Measurements from ENCODE around the gene DBX1.
"Not testable (repeated sequence)": the region's sequence is repeated elsewhere in the genome, so short reads cannot be mapped to it uniquely, and the experiment has no call there.

DBX1 gene

GRCh38 chr11:20204681-20205080 is 44.4 kb upstream of the DBX1 start:
- H3K4me2 ChIP-seq: no peak overlapping the region

GRCh38 chr11:20203831-20204230 is 43.6 kb upstream of the DBX1 start:
- Histone ChIP-seq H3K4me1 (ENCODE audit: low read depth, poor library complexity, severe bottlenecking) (no peaks in the 10 kb centered on the region), H3K4me2 (no peak overlapping the region), H3K27me3 (ENCODE audit: insufficient read depth, low read depth) (no peaks in the 10 kb centered on the region), H3K79me2 (ENCODE audit: insufficient read depth, low read depth) (no peaks in the 10 kb centered on the region), H3K9ac (no peak overlapping the region), H3K4me3 (IDR thresholded peaks at IDR 0.05; ENCODE audit: insufficient read depth, low read depth, low read length) (no peak overlapping the region), H4K20me1 (ENCODE audit: insufficient read depth) (no peaks in the 10 kb centered on the region), H3K36me3 (ENCODE audit: insufficient read depth) (no peaks in the 10 kb centered on the region), H2AFZ (ENCODE audit: low read depth) (no peak overlapping the region), H3K27ac (no peak overlapping the region)
- TF ChIP-seq CTCF (conservative IDR thresholded peaks at IDR 0.05; ENCODE audit: low read depth, low read length): no peak

More at GRCh38 chr11:20204681-20205080, 44.4 kb upstream of the DBX1 start:
- no peak for TF ChIP-seq CTCF (conservative IDR thresholded peaks at IDR 0.05; ENCODE audit: low read depth, low read length)
- Histone ChIP-seq H2AFZ (ENCODE audit: low read depth) (no peak overlapping the region), H4K20me1 (ENCODE audit: insufficient read depth) (no peaks in the 10 kb centered on the region), H3K4me1 (ENCODE audit: low read depth, poor library complexity, severe bottlenecking) (no peaks in the 10 kb centered on the region), H3K27me3 (ENCODE audit: insufficient read depth, low read depth) (no peaks in the 10 kb centered on the region), H3K9ac (no peak overlapping the region), H3K79me2 (ENCODE audit: insufficient read depth, low read depth) (no peaks in the 10 kb centered on the region), H3K36me3 (ENCODE audit: insufficient read depth) (no peaks in the 10 kb centered on the region), H3K4me3 (IDR thresholded peaks at IDR 0.05; ENCODE audit: insufficient read depth, low read depth, low read length) (no peak overlapping the region), H3K27ac (no peak overlapping the region)

GRCh38 chr11:20201231-20201630 is 41.0 kb upstream of the DBX1 start:
- Histone ChIP-seq H3K4me1 (ENCODE audit: low read depth, poor library complexity, severe bottlenecking) (peaks cover 17% of the 10 kb centered on the region), H3K79me2 (ENCODE audit: insufficient read depth, low read depth) (no peaks in the 10 kb centered on the region), H3K4me2 (no peak overlapping the region), H4K20me1 (ENCODE audit: insufficient read depth) (no peaks in the 10 kb centered on the region), H3K36me3 (ENCODE audit: insufficient read depth) (no peaks in the 10 kb centered on the region), H3K4me3 (IDR thresholded peaks at IDR 0.05; ENCODE audit: insufficient read depth, low read depth, low read length) (no peak overlapping the region), H3K9ac (no peak overlapping the region), H3K27ac (no peak overlapping the region), H3K27me3 (ENCODE audit: insufficient read depth, low read depth) (no peaks in the 10 kb centered on the region), H2AFZ (ENCODE audit: low read depth) (no peak overlapping the region)
- no peak for TF ChIP-seq CTCF (conservative IDR thresholded peaks at IDR 0.05; ENCODE audit: low read depth, low read length)

GRCh38 chr11:20200331-20200955 is 40.2 kb upstream of the DBX1 start:
- not testable (repeated sequence) for H3K79me2 ChIP-seq (ENCODE audit: insufficient read depth, low read depth); H3K4me3 ChIP-seq (IDR thresholded peaks at IDR 0.05; ENCODE audit: insufficient read depth, low read depth, low read length); H4K20me1 ChIP-seq (ENCODE audit: insufficient read depth); H3K27me3 ChIP-seq (ENCODE audit: insufficient read depth, low read depth); H3K27ac ChIP-seq; H3K36me3 ChIP-seq (ENCODE audit: insufficient read depth); H2AFZ ChIP-seq (ENCODE audit: low read depth); H3K9ac ChIP-seq; H3K4me2 ChIP-seq
- peaks cover 17% of the 10 kb centered on the region for H3K4me1 ChIP-seq (ENCODE audit: low read depth, poor library complexity, severe bottlenecking)

GRCh38 chr11:20197881-20198280 is 37.6 kb upstream of the DBX1 start:
- Histone ChIP-seq H3K4me1 (ENCODE audit: low read depth, poor library complexity, severe bottlenecking) (peaks cover 17% of the 10 kb centered on the region), H3K4me3 (IDR thresholded peaks at IDR 0.05; ENCODE audit: insufficient read depth, low read depth, low read length) (no peak overlapping the region), H3K79me2 (ENCODE audit: insufficient read depth, low read depth) (no peaks in the 10 kb centered on the region), H3K36me3 (ENCODE audit: insufficient read depth) (no peaks in the 10 kb centered on the region), H3K9ac (no peak overlapping the region), H3K27ac (no peak overlapping the region; the same call in 1 of the 2 replicates), H2AFZ (ENCODE audit: low read depth) (no peak overlapping the region), H3K27me3 (ENCODE audit: insufficient read depth, low read depth) (no peaks in the 10 kb centered on the region), H4K20me1 (ENCODE audit: insufficient read depth) (no peaks in the 10 kb centered on the region), H3K4me2 (peak overlapping the region; percentile 13; the same call in 1 of the 2 replicates)
- TF ChIP-seq CTCF (conservative IDR thresholded peaks at IDR 0.05; ENCODE audit: low read depth, low read length): no peak

All from KMS-11 (cell line).